GM10248 (cell line): ENCODE results near the gene CTTN.

Experiments used
- CTCF ChIA-PET: fragments of 300-600 bp; sonication (Branson Sonifier 250); formaldehyde crosslinking; extraction: SDS; loops from one replicate; lab custom pipeline; 2021; ENCODE audit warnings: antibody characterized with exemption; lab: Yijun Ruan, JAX
- POLR2A ChIA-PET: fragments of 350-650 bp; sonication (Branson Sonifier 250); formaldehyde crosslinking; extraction: SDS; loops from one replicate; lab custom pipeline; 2020; ENCODE audit warnings: antibody characterized with exemption; lab: Yijun Ruan, JAX
- DNase-seq: peaks from one replicate; pipeline ENCODE4 v3.0.0; 2012; ENCODE audit errors: extremely low spot score
- CTCF ChIP-seq: IDR thresholded peaks from 2 replicates; pipeline ENCODE4 v1.5.1; 2012; ENCODE audit warnings: mild to moderate bottlenecking, low read depth; ENCODE audit errors: extremely low read depth, missing control alignments, control extremely low read depth

Gene CTTN

GRCh38 chr11:70397983-70398833 lies at the start of gene CTTN:
CTTN (plus strand) TSS chr11:70398529; CDS start chr11:70407298, 8,769 bp downstream.
- TF ChIP-seq CTCF = no peak
- CTCF ChIA-PET = interaction anchor here (1.4 kb wide), 1 partner anchor 12 kb away, joined by 3 read pairs; no protein-coding TSS in a partner anchor
- peak; percentile 88 for DNase-seq
- POLR2A ChIA-PET = no interaction called here

DNA sequence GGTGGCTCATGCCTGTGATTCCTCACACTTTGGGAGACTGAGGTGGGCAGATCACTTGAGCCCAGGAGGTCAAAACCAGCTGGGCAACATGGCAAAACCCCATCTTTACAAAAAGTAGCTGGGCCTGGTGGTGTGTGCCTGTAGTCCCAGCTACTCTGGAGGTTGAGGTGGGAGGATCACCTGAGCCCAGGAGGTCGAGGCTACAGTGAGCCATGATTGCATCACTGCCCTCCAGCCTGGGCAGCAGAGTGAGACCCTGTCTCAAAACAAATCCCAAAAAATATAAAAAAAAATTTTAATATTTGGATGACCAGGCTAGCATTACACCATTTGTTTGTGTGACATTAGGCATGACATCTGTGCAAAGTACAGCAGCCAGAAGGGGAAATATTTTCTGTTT lies 49.7 kb upstream of the CTTN start:
- TF ChIP-seq CTCF = no peak
- DNase-seq = no peak
- ChIA-PET CTCF (interaction anchor here (1.7 to 3.2 kb wide), 3 partner anchors 11 to 30 kb away, joined by 3 to 9 read pairs (median 5); no protein-coding TSS in a partner anchor), POLR2A (no interaction called here)

- TF ChIP-seq CTCF = no peak
- DNase-seq = no peak
- ChIA-PET CTCF (interaction anchor here (0.7 to 1.9 kb wide), 2 partner anchors 10 to 20 kb away, joined by 3 to 6 read pairs; no protein-coding TSS in a partner anchor), POLR2A (no interaction called here)
Measured at GRCh38 chr11:70351646-70352045, 46.7 kb upstream of the CTTN start.

DNA sequence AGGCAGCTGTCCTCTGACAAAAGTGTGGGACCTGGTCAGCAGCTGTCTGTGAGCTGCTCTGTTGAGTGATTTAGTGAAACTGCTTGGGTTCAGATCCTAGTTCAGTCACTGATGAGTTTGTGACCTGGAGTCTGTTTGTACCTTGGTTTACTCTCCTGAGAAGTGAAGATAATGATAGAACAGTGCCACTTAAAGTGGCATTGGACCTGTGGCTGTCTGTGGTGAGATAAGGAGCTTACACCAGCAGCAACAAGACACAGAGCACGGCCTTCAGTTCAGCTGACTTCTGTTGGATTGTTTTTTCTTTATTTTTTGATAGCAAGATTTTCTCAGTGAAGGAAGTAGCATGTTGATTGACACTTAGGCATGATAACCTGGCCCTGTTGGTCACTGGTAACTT lies 46.2 kb upstream of the CTTN start:
- CTCF ChIA-PET = interaction anchor here (0.7 to 2.5 kb wide), 4 partner anchors 9 to 20 kb away, joined by 3 to 6 read pairs (median 4); no protein-coding TSS in a partner anchor
- no peak for DNase-seq
- TF ChIP-seq CTCF = no peak
- POLR2A ChIA-PET = no interaction called here

- CTCF ChIA-PET = interaction anchor here (1.0 to 2.5 kb wide), 3 partner anchors 9 to 14 kb away, joined by 3 to 6 read pairs (median 5); no protein-coding TSS in a partner anchor
- POLR2A ChIA-PET = no interaction called here
- no peak for TF ChIP-seq CTCF
- no peak for DNase-seq
Measured at GRCh38 chr11:70352601-70353000, 45.7 kb upstream of the CTTN start.

- ChIA-PET CTCF (interaction anchor here (1.9 to 2.5 kb wide), 2 partner anchors 8 to 15 kb away, joined by 5 to 6 read pairs; no protein-coding TSS in a partner anchor), POLR2A (no interaction called here)
- TF ChIP-seq CTCF = no peak
- DNase-seq = no peak
Measured at GRCh38 chr11:70353329-70353728, 45.0 kb upstream of the CTTN start.
